ENCODE results near the gene HERC4. TPM values are rescaled to one million over a fixed set of nuclear protein-coding genes. Genes with fewer than 3 reads are reported as not detected.
A peak's percentile ranks its signal among the peaks of the same experiment; 100 is the strongest.

The HERC4 gene
- total RNA-seq, 1 donor from 2014 or later: 59.4 TPM

- TF ChIP-seq CTCF (IDR thresholded peaks at IDR 0.05): no peak
- peaks cover 38% of the 10 kb centered on the region for H3K4me1 Mint-ChIP-seq (ENCODE audit: unreplicated experiment)
- peaks cover 3% of the 10 kb centered on the region for H3K36me3 Mint-ChIP-seq (ENCODE audit: unreplicated experiment)
- H3K27ac Mint-ChIP-seq (ENCODE audit: unreplicated experiment): no peak overlapping the region
- DNase-seq (ENCODE audit: extremely low spot score, unreplicated experiment): no peak
- no peak overlapping the region for H3K4me3 Mint-ChIP-seq (ENCODE audit: unreplicated experiment)
- H3K27me3 Mint-ChIP-seq (ENCODE audit: unreplicated experiment): no peaks in the 10 kb centered on the region
- no peaks in the 10 kb centered on the region for H3K9me3 Mint-ChIP-seq (ENCODE audit: unreplicated experiment)
Measured at GRCh38 chr10:68112837-68113236, 37.8 kb upstream of the HERC4 start.

- no peaks in the 10 kb centered on the region for H3K9me3 Mint-ChIP-seq (ENCODE audit: unreplicated experiment)
- H3K4me3 Mint-ChIP-seq (ENCODE audit: unreplicated experiment): no peak overlapping the region
- DNase-seq (ENCODE audit: extremely low spot score, unreplicated experiment): no peak
- peaks cover 3% of the 10 kb centered on the region for H3K36me3 Mint-ChIP-seq (ENCODE audit: unreplicated experiment)
- peaks cover 49% of the 10 kb centered on the region for H3K4me1 Mint-ChIP-seq (ENCODE audit: unreplicated experiment)
- no peak overlapping the region for H3K27ac Mint-ChIP-seq (ENCODE audit: unreplicated experiment)
- no peaks in the 10 kb centered on the region for H3K27me3 Mint-ChIP-seq (ENCODE audit: unreplicated experiment)
- TF ChIP-seq CTCF (IDR thresholded peaks at IDR 0.05): no peak
Measured at GRCh38 chr10:68111584-68111983, 36.5 kb upstream of the HERC4 start.

- no peaks in the 10 kb centered on the region for H3K9me3 Mint-ChIP-seq (ENCODE audit: unreplicated experiment)
- H3K27me3 Mint-ChIP-seq (ENCODE audit: unreplicated experiment): no peaks in the 10 kb centered on the region
Measured at GRCh38 chr10:68110027-68110426, 34.9 kb upstream of the HERC4 start.

GRCh38 chr10:68109331-68109730 lies 34.2 kb upstream of the HERC4 start, which contains the start of gene MYPN:
Gene MYPN (plus strand): TSS chr10:68109488. CDS start chr10:68121439, 11,951 bp downstream.
- Mint-ChIP-seq H3K4me1 (ENCODE audit: unreplicated experiment) (peaks cover 66% of the 10 kb centered on the region), H3K9me3 (ENCODE audit: unreplicated experiment) (no peaks in the 10 kb centered on the region), H3K27ac (ENCODE audit: unreplicated experiment) (peak within 1 kb of the TSS; percentile 81), H3K36me3 (ENCODE audit: unreplicated experiment) (no peaks in the 10 kb centered on the region), H3K27me3 (ENCODE audit: unreplicated experiment) (no peaks in the 10 kb centered on the region), H3K4me3 (ENCODE audit: unreplicated experiment) (peak within 1 kb of the TSS; percentile 45)
- no peak for TF ChIP-seq CTCF (IDR thresholded peaks at IDR 0.05)
- DNase-seq (ENCODE audit: extremely low spot score, unreplicated experiment): no peak

More at GRCh38 chr10:68110027-68110426, 34.9 kb upstream of the HERC4 start:
- peak overlapping the region; percentile 81 for H3K27ac Mint-ChIP-seq (ENCODE audit: unreplicated experiment)
- H3K4me1 Mint-ChIP-seq (ENCODE audit: unreplicated experiment): peaks cover 64% of the 10 kb centered on the region
- DNase-seq (ENCODE audit: extremely low spot score, unreplicated experiment): no peak
- no peak for TF ChIP-seq CTCF (IDR thresholded peaks at IDR 0.05)
- peak overlapping the region; percentile 45 for H3K4me3 Mint-ChIP-seq (ENCODE audit: unreplicated experiment)
- no peaks in the 10 kb centered on the region for H3K36me3 Mint-ChIP-seq (ENCODE audit: unreplicated experiment)

- H3K4me3 Mint-ChIP-seq (ENCODE audit: unreplicated experiment): no peak overlapping the region
Measured at GRCh38 chr10:68108653-68109052, 33.6 kb upstream of the HERC4 start.

More at GRCh38 chr10:68108653-68109052, 33.6 kb upstream of the HERC4 start:
- no peak for DNase-seq (ENCODE audit: extremely low spot score, unreplicated experiment)
- no peaks in the 10 kb centered on the region for H3K27me3 Mint-ChIP-seq (ENCODE audit: unreplicated experiment)
- H3K4me1 Mint-ChIP-seq (ENCODE audit: unreplicated experiment): peaks cover 71% of the 10 kb centered on the region
- H3K27ac Mint-ChIP-seq (ENCODE audit: unreplicated experiment): no peak overlapping the region
- no peaks in the 10 kb centered on the region for H3K9me3 Mint-ChIP-seq (ENCODE audit: unreplicated experiment)
- no peak for TF ChIP-seq CTCF (IDR thresholded peaks at IDR 0.05)
- no peaks in the 10 kb centered on the region for H3K36me3 Mint-ChIP-seq (ENCODE audit: unreplicated experiment)

Measured in osteocyte (in vitro differentiated cells).